ENCODE results near the gene PLAC9. TPM values are rescaled to one million over a fixed set of nuclear protein-coding genes. Genes with fewer than 3 reads are reported as not detected.

The PLAC9 gene
- total RNA-seq, 2 donors from 2014 or later = 42.7 to 123 TPM

GRCh38 chr10:80161321-80162083, 29.0 kb downstream of the PLAC9 start:
- Histone ChIP-seq H3K27me3 (replicated peaks; ENCODE audit: insufficient read depth) (no peaks in the 10 kb centered on the region), H3K4me3 (no peak overlapping the region), H3K9me3 (no peaks in the 10 kb centered on the region), H3K27ac (peak overlapping the region; percentile 14 to 40), H3K4me1 (ENCODE audit: control insufficient read depth in 1 of 2, low read depth in 2 of 2) (peaks cover 48 to 98% of the 10 kb centered on the region in 2 donors), H3K36me3 (peaks cover 42% of the 10 kb centered on the region)
- TF ChIP-seq CTCF (IDR thresholded peaks at IDR 0.05) = no peak
- ATAC-seq (ENCODE audit: insufficient number of reproducible peaks, low FRiP score, low read depth) = no peak
- no peak for DNase-seq (ENCODE audit: low spot score)

- DNase-seq (ENCODE audit: low spot score) = no peak
- H3K36me3 ChIP-seq = peaks cover 27% of the 10 kb centered on the region
Observed at GRCh38 chr10:80163741-80164341, 31.3 kb downstream of the PLAC9 start.

GRCh38 chr10:80164596-80164995, 32.1 kb downstream of the PLAC9 start:
- no peak overlapping the region for H3K4me3 ChIP-seq
- H3K4me1 ChIP-seq (ENCODE audit: control insufficient read depth in 1 of 2, low read depth in 2 of 2) = peaks cover 33 to 98% of the 10 kb centered on the region in 2 donors
- ATAC-seq (ENCODE audit: insufficient number of reproducible peaks, low FRiP score, low read depth) = no peak
- H3K27me3 ChIP-seq (replicated peaks; ENCODE audit: insufficient read depth) = no peaks in the 10 kb centered on the region
- no peaks in the 10 kb centered on the region for H3K9me3 ChIP-seq
- no peak for DNase-seq (ENCODE audit: low spot score)
- TF ChIP-seq CTCF (IDR thresholded peaks at IDR 0.05) = no peak
- H3K27ac ChIP-seq = peak overlapping the region; percentile 26 to 48
- peaks cover 27% of the 10 kb centered on the region for H3K36me3 ChIP-seq

More at GRCh38 chr10:80163741-80164341, 31.3 kb downstream of the PLAC9 start:
- H3K4me3 ChIP-seq = no peak overlapping the region
- peak overlapping the region; percentile 26 to 29 for H3K27ac ChIP-seq
- no peak for ATAC-seq (ENCODE audit: insufficient number of reproducible peaks, low FRiP score, low read depth)
- H3K4me1 ChIP-seq (ENCODE audit: control insufficient read depth in 1 of 2, low read depth in 2 of 2) = peaks cover 39 to 98% of the 10 kb centered on the region in 2 donors
- H3K27me3 ChIP-seq (replicated peaks; ENCODE audit: insufficient read depth) = no peaks in the 10 kb centered on the region
- no peak for TF ChIP-seq CTCF (IDR thresholded peaks at IDR 0.05)
- no peaks in the 10 kb centered on the region for H3K9me3 ChIP-seq

- Histone ChIP-seq H3K27me3 (replicated peaks; ENCODE audit: insufficient read depth) (no peaks in the 10 kb centered on the region), H3K27ac (peak overlapping the region in 1 of 2 donors; percentile 48), H3K4me1 (ENCODE audit: control insufficient read depth in 1 of 2, low read depth in 2 of 2) (peaks cover 31 to 97% of the 10 kb centered on the region in 2 donors), H3K9me3 (no peaks in the 10 kb centered on the region), H3K4me3 (no peak overlapping the region), H3K36me3 (peaks cover 27% of the 10 kb centered on the region)
- DNase-seq (ENCODE audit: low spot score) = no peak
- peak; percentile 19 for TF ChIP-seq CTCF (IDR thresholded peaks at IDR 0.05)
- no peak for ATAC-seq (ENCODE audit: insufficient number of reproducible peaks, low FRiP score, low read depth)
Observed at GRCh38 chr10:80165173-80165572, 32.6 kb downstream of the PLAC9 start.

All from thoracic aorta (tissue), 2 donors.